GM23338 (cell line): ENCODE measurements around the gene THOC2. TPM values are rescaled to one million over a fixed set of nuclear protein-coding genes. Genes with fewer than 3 reads are reported as not detected.
"Not testable (repeated sequence)": the region's sequence is repeated elsewhere in the genome, so short reads cannot be mapped to it uniquely, and the experiment has no call there.

Source experiments
- ATAC-seq: fragments of 200-7000 bp; cut with Tn5 transposase; 3 replicates; pipeline ENCODE4 v1.9.1; 2020
- DNase-seq: peaks from one replicate; pipeline ENCODE4 v3.0.0-alpha.2; 2015; ENCODE audit warnings: low spot score
- H2AFZ ChIP-seq: fragments of 200-600 bp; sonication (generic); 2 replicates; pipeline ENCODE4 v1.8.0; 2016; ENCODE audit warnings: antibody characterized with exemption, mild to moderate bottlenecking, moderate library complexity
- H3F3A ChIP-seq: fragments of 200-600 bp; sonication (generic); replicated peaks from 2 replicates; pipeline ENCODE4 v1.8.0; 2017; ENCODE audit warnings: antibody characterized with exemption, mixed run types, low read depth
- H3K27ac ChIP-seq: fragments of 200-600 bp; sonication (generic); 2 replicates; pipeline ENCODE4 v1.6.1; 2016; ENCODE audit warnings: low read depth
- H3K27me3 ChIP-seq: fragments of 200-600 bp; sonication (generic); 2 replicates; pipeline ENCODE4 v1.8.0; 2016; ENCODE audit warnings: mild to moderate bottlenecking, mixed run types, moderate library complexity; ENCODE audit not compliant: insufficient read depth
- H3K36me3 ChIP-seq: fragments of 200-600 bp; sonication (generic); 2 replicates; pipeline ENCODE4 v1.8.0; 2016; ENCODE audit warnings: mild to moderate bottlenecking; ENCODE audit not compliant: insufficient read depth
- H3K4me1 ChIP-seq: fragments of 200-600 bp; sonication (generic); 2 replicates; pipeline ENCODE4 v1.8.0; 2016; ENCODE audit warnings: mild to moderate bottlenecking, moderate library complexity; ENCODE audit not compliant: insufficient read depth
- H3K4me2 ChIP-seq: fragments of 200-600 bp; sonication (generic); 2 replicates; pipeline ENCODE4 v1.7.1; 2017; ENCODE audit warnings: mixed run types
- H3K4me3 ChIP-seq: fragments of 200-600 bp; sonication (generic); 2 replicates; pipeline ENCODE4 v1.6.1; 2016; ENCODE audit warnings: mixed run types
- H3K79me2 ChIP-seq: fragments of 200-600 bp; sonication (generic); replicated peaks from 2 replicates; pipeline ENCODE4 v1.8.0; 2017; ENCODE audit warnings: mild to moderate bottlenecking; ENCODE audit not compliant: insufficient read depth
- H3K9me2 ChIP-seq: fragments of 200-600 bp; sonication (generic); 2 replicates; pipeline ENCODE4 v1.8.0; 2017; ENCODE audit not compliant: insufficient read depth
- H4K20me1 ChIP-seq: fragments of 200-600 bp; sonication (generic); replicated peaks from 2 replicates; pipeline ENCODE4 v1.8.0; 2017; ENCODE audit warnings: mild to moderate bottlenecking; ENCODE audit not compliant: insufficient read depth
- H3K27ac Mint-ChIP-seq: 2 replicates; pipeline ENCODE4 v1.8.0; 2020; ENCODE audit warnings: inconsistent platforms, mild to moderate bottlenecking, moderate library complexity, mixed read lengths
- H3K27me3 Mint-ChIP-seq: 3 replicates; pipeline ENCODE4 v1.8.0; 2022; ENCODE audit warnings: low read depth, mild to moderate bottlenecking, moderate library complexity, mixed read lengths, inconsistent platforms; ENCODE audit not compliant: insufficient read depth, poor library complexity
- H3K36me3 Mint-ChIP-seq: 3 replicates; pipeline ENCODE4 v1.8.0; 2021; ENCODE audit warnings: low read depth, mild to moderate bottlenecking, inconsistent platforms, moderate library complexity, mixed read lengths
- H3K4me1 Mint-ChIP-seq: 3 replicates; pipeline ENCODE4 v1.8.0; 2020; ENCODE audit warnings: mild to moderate bottlenecking, inconsistent platforms, mixed read lengths
- H3K4me3 Mint-ChIP-seq: 3 replicates; pipeline ENCODE4 v1.8.0; 2021; ENCODE audit warnings: moderate library complexity, mild to moderate bottlenecking, inconsistent platforms, mixed read lengths
- H3K9me3 Mint-ChIP-seq: 3 replicates; pipeline ENCODE4 v1.8.0; 2020; ENCODE audit warnings: moderate library complexity, mild to moderate bottlenecking, inconsistent platforms, mixed read lengths
- CREB1 ChIP-seq: fragments of 250-450 bp; sonication (Bioruptor Pico); IDR thresholded peaks from 2 replicates; pipeline ENCODE4 v1.5.0; 2020; ENCODE audit warnings: low read depth, mild to moderate bottlenecking, moderate library complexity
- CTCF ChIP-seq, 2 experiments: fragments of 200-600 bp in 1 of 2; sonication (generic) in 1 of 2; conservative IDR thresholded peaks; 2 replicates each; pipeline versions ENCODE4 v1.5.1 to v1.6.1; 2016 to 2017; ENCODE audit warnings: antibody characterized with exemption in 2 of 2, low read depth in 2 of 2, mild to moderate bottlenecking in 2 of 2, moderate library complexity in 1 of 2
- EZH2phosphoT487 ChIP-seq: fragments of 200-600 bp; sonication (generic); IDR thresholded peaks from one replicate; pipeline ENCODE4 v1.8.1; 2018; ENCODE audit warnings: antibody characterized with exemption; ENCODE audit not compliant: unreplicated experiment
- ZNF114 ChIP-seq: fragments of 250-450 bp; sonication (Bioruptor Pico); IDR thresholded peaks from 2 replicates; pipeline ENCODE4 v1.5.0; 2020; ENCODE audit warnings: mild to moderate bottlenecking, moderate library complexity
- ZNF331 ChIP-seq: fragments of 250-450 bp; sonication (Bioruptor Pico); IDR thresholded peaks from 2 replicates; pipeline ENCODE4 v1.5.0; 2020; ENCODE audit warnings: low read depth, mild to moderate bottlenecking, moderate library complexity
- ZNF462 ChIP-seq: fragments of 250-450 bp; sonication (Bioruptor Pico); IDR thresholded peaks from 2 replicates; pipeline ENCODE4 v1.5.0; 2020; ENCODE audit warnings: mild to moderate bottlenecking, moderate library complexity
- polyA plus RNA-seq: library from polyadenylated mRNA; unstranded; fragments of >200 nt; fragmentation: Nextera tagmentation; extraction: Ambion mirVana; gene quantifications from 2 replicates; pipeline ENCODE4 v1.2.1, GENCODE V29; 2016
- total RNA-seq: library from RNA; depleted of rRNA; stranded (reverse); fragments of >200 nt; shearing (Covaris generic); gene quantifications from 2 replicates; pipeline ENCODE4 v1.2.3, GENCODE V29; 2014
- TF ChIP-seq, protein P1 (sequence below): IDR thresholded peaks from one replicate; pipeline ENCODE4 v1.6.1; 2018; ENCODE audit warnings: antibody characterized with exemption; ENCODE audit not compliant: unreplicated experiment

THOC2 gene
- total and polyA plus RNA-seq, 2 experiments from 2014 or later = 86.6 to 138 TPM

GRCh38 chrX:123648811-123649181, 84.1 kb downstream of the THOC2 start:
- Histone ChIP-seq H3K79me2 (peaks cover 34% of the 10 kb centered on the region), H3K4me1 (peaks cover 12% of the 10 kb centered on the region), H3K27ac (peak overlapping the region; percentile 59), H3K4me3 (peak overlapping the region; percentile 27; the same call in 1 of the 2 replicates), H3K4me2 (peak overlapping the region; percentile 72)
- 0 out of 4 replicates have a peak, but pooled peaks of 1 of the 2 experiments have one; percentile 3 for TF ChIP-seq CTCF (conservative IDR thresholded peaks at IDR 0.05; ENCODE audit: low read depth in 2 of 2)
- not testable (repeated sequence) for ATAC-seq, H3K27me3 ChIP-seq, H3K36me3 ChIP-seq, H3K27me3 Mint-ChIP-seq, H3K9me3 Mint-ChIP-seq, H3K36me3 Mint-ChIP-seq, H3F3A ChIP-seq, H2AFZ ChIP-seq, H4K20me1 ChIP-seq, H3K9me2 ChIP-seq
- Mint-ChIP-seq H3K4me3 (peak overlapping the region; percentile 55; the same call in 2 of the 3 replicates), H3K27ac (peak overlapping the region; percentile 82), H3K4me1 (peaks cover 31% of the 10 kb centered on the region)
- peak; percentile 8 for DNase-seq

DNA sequence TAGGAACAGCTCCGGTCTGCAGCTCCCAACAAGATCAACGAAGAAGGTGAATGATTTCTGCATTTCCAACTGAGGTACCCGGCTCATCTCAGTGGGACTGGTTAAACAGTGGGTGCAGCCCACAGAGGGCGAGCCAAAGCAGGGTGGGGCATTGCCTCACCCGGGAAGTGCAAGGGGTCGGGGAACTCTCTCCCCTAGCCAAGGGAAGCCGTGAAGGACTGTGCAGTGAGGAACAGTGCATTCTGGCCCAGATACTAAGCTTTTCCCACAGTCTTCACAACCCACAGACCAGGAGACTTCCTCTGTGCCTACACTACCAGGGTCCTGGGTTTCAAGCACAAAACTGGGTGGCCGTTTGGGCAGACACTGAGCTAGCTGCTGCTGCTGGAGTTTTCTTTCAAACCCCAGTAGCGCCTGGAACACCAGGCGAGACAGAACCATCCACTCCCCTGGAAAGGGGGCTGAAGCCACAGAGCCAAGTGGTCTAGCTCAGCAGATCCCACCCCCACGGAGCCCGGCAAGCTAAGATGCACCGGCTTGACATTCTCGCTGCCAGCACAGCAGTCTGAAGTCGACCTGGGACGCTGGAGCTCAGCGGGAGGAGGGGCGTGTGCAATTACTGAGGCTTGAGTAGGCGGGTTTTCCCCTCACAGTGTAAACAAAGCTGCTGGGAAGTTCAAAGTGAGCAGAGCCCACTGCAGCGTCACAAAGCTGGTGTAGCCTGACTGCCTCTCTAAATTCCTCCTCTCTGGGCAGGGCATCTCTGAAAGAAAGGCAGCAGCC, 84.6 kb downstream of the THOC2 start:
- Histone ChIP-seq H4K20me1 (no peaks in the 10 kb centered on the region; the same call in 1 of the 2 replicates), H3K27ac (peak overlapping the region; percentile 59), H3K36me3 (no peaks in the 10 kb centered on the region), H3K27me3 (no peaks in the 10 kb centered on the region), H3K4me1 (peaks cover 12% of the 10 kb centered on the region), H3F3A (no peaks in the 10 kb centered on the region), H3K4me3 (peak overlapping the region; percentile 30; the same call in 1 of the 2 replicates), H2AFZ (no peak overlapping the region), H3K79me2 (peaks cover 29% of the 10 kb centered on the region), H3K4me2 (peak overlapping the region; percentile 72), H3K9me2 (no peaks in the 10 kb centered on the region)
- DNase-seq (peak; percentile 86), ATAC-seq (peak; percentile 99)
- Mint-ChIP-seq H3K27ac (peak overlapping the region; percentile 40; the same call in 1 of the 2 replicates), H3K4me3 (peak overlapping the region; percentile 5; the same call in 1 of the 3 replicates), H3K4me1 (peaks cover 31% of the 10 kb centered on the region), H3K9me3 (no peaks in the 10 kb centered on the region), H3K36me3 (peaks cover 5% of the 10 kb centered on the region; the same call in 2 of the 3 replicates), H3K27me3 (no peaks in the 10 kb centered on the region)
- TF ChIP-seq ZNF331 (CRISPR knock-in tag) (no peak), ZNF462 (no peak), ZNF114 (CRISPR knock-in tag) (no peak), CREB1 (CRISPR knock-in tag) (peak; percentile 58; the same call in 1 of the 2 replicates), EZH2phosphoT487 (no peak)
- TF ChIP-seq, protein P1, sequence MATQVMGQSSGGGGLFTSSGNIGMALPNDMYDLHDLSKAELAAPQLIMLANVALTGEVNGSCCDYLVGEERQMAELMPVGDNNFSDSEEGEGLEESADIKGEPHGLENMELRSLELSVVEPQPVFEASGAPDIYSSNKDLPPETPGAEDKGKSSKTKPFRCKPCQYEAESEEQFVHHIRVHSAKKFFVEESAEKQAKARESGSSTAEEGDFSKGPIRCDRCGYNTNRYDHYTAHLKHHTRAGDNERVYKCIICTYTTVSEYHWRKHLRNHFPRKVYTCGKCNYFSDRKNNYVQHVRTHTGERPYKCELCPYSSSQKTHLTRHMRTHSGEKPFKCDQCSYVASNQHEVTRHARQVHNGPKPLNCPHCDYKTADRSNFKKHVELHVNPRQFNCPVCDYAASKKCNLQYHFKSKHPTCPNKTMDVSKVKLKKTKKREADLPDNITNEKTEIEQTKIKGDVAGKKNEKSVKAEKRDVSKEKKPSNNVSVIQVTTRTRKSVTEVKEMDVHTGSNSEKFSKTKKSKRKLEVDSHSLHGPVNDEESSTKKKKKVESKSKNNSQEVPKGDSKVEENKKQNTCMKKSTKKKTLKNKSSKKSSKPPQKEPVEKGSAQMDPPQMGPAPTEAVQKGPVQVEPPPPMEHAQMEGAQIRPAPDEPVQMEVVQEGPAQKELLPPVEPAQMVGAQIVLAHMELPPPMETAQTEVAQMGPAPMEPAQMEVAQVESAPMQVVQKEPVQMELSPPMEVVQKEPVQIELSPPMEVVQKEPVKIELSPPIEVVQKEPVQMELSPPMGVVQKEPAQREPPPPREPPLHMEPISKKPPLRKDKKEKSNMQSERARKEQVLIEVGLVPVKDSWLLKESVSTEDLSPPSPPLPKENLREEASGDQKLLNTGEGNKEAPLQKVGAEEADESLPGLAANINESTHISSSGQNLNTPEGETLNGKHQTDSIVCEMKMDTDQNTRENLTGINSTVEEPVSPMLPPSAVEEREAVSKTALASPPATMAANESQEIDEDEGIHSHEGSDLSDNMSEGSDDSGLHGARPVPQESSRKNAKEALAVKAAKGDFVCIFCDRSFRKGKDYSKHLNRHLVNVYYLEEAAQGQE = no peak
